Neutrophil (primary cell): ENCODE measurements around the gene SMAD3.

Experiments
- H3K27ac ChIP-seq: fragments of 200-600 bp; sonication (generic); 2 replicates; pipeline ENCODE4 v1.5.1; 2016; ENCODE audit warnings: mild to moderate bottlenecking, moderate library complexity
- H3K27me3 ChIP-seq: fragments of 200-600 bp; sonication (generic); 2 replicates; pipeline ENCODE4 v1.6.0; 2016; ENCODE audit warnings: mild to moderate bottlenecking
- H3K36me3 ChIP-seq: fragments of 200-600 bp; sonication (generic); 2 replicates; pipeline ENCODE4 v1.5.1; 2017
- H3K4me1 ChIP-seq, 2 experiments: fragments of 200-600 bp in 1 of 2; sonication (generic) in 1 of 2; 1 replicate in 1 of 2; 2 replicates in 1 of 2; pipeline versions ENCODE4 v1.5.1 to v1.6.1; 2013 to 2016; ENCODE audit warnings: low read depth in 1 of 2, low read length in 1 of 2, mild to moderate bottlenecking in 1 of 2, moderate library complexity in 1 of 2; ENCODE audit not compliant: control insufficient read depth in 1 of 2, insufficient read depth in 1 of 2
- H3K4me3 ChIP-seq, 2 experiments: fragments of 200-600 bp in 1 of 2; sonication (generic) in 1 of 2; 1 replicate in 1 of 2; 2 replicates in 1 of 2; pipeline ENCODE4 v1.5.1; 2013 to 2016; ENCODE audit warnings: low read depth in 1 of 2, low read length in 1 of 2, mild to moderate bottlenecking in 1 of 2, moderate library complexity in 1 of 2
- H3K9me3 ChIP-seq: fragments of 200-600 bp; sonication (generic); 2 replicates; pipeline ENCODE4 v1.5.1; 2016
- CTCF ChIP-seq: fragments of 200-600 bp; sonication (generic); IDR thresholded peaks from 2 replicates; pipeline ENCODE4 v1.5.1; 2016; ENCODE audit warnings: antibody characterized with exemption

The SMAD3 gene

DNA sequence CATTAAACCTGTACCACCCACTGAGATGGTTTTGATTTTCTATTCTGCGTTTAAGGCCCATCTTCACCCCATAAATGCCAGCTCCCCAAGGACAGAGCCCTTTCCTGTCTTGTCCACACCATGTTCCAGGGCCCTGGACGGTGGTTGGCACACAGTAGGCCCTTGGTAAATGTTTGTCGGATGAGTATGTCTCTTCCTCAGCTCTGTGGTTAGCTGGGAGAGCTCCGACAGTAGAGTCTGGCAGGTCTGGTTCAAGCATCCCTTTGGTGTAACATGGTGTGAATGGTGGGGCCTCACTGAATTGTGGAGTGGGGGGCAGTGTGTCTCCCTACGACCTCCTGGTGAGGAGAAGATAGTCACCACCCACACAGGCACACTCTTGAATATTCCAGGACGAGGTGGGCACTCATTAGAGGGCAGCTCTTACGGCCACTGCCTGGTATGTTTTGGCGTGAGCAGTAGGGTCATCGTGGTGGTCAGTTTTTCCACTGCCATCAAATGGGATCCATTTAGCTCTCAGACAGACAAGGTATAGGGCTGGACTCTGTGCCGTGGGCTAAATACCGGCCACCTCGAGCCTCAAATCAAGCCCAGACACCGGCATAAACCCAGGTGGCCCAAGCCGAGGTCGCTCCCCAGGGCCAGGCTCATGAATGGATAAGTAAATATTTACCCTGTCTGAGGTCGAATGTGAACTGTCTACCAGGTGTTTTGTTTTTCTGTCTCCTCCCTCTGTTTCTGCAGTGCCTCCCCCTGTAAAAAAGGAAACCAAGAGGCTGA, 61.3 kb downstream of the SMAD3 start:
- H3K4me3 ChIP-seq = no peak overlapping the region
- H3K9me3 ChIP-seq = no peaks in the 10 kb centered on the region
- H3K36me3 ChIP-seq = no peaks in the 10 kb centered on the region
- no peaks in the 10 kb centered on the region for H3K27me3 ChIP-seq
- TF ChIP-seq CTCF = no peak
- H3K27ac ChIP-seq = no peak overlapping the region
- no peaks in the 10 kb centered on the region for H3K4me1 ChIP-seq

- H3K4me1 ChIP-seq = no peaks in the 10 kb centered on the region
- no peak overlapping the region for H3K27ac ChIP-seq
- TF ChIP-seq CTCF = no peak
Observed at GRCh38 chr15:67127331-67127664, 61.9 kb downstream of the SMAD3 start.

DNA sequence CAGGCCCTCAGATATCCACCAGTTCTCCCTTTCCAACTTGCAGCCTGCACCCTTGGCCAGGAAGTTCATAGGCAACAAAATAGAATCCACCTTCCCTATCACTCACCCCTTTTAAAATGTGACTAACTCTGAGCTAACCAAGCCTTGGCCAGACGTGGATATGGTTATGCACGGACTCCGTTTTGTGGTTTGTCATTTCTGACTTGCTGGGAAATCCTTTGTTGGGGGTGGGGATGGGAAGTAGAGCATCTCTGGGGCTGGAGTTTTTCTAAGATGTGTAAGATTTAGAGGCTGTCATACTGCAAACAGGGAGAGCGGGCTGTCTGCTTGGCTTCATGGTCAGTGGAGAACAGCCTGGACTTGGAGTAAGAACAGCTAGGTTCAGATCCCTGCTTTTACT, 62.6 kb downstream of the SMAD3 start:
- Histone ChIP-seq H3K27ac (no peak overlapping the region), H3K36me3 (no peaks in the 10 kb centered on the region), H3K4me3 (no peak overlapping the region), H3K27me3 (no peaks in the 10 kb centered on the region), H3K4me1 (no peaks in the 10 kb centered on the region), H3K9me3 (no peaks in the 10 kb centered on the region)
- no peak for TF ChIP-seq CTCF

More at GRCh38 chr15:67127331-67127664, 61.9 kb downstream of the SMAD3 start:
- Histone ChIP-seq H3K27me3 (no peaks in the 10 kb centered on the region), H3K36me3 (no peaks in the 10 kb centered on the region), H3K4me3 (no peak overlapping the region), H3K9me3 (no peaks in the 10 kb centered on the region)

- TF ChIP-seq CTCF = no peak
- Histone ChIP-seq H3K4me1 (peaks cover 13 to 14% of the 10 kb centered on the region in 2 experiments), H3K4me3 (no peak overlapping the region), H3K27me3 (no peaks in the 10 kb centered on the region), H3K9me3 (no peaks in the 10 kb centered on the region), H3K27ac (no peak overlapping the region), H3K36me3 (no peaks in the 10 kb centered on the region)
Observed at GRCh38 chr15:67130166-67130565, 64.8 kb downstream of the SMAD3 start.

GRCh38 chr15:67130673-67131601, 65.5 kb downstream of the SMAD3 start:
- Histone ChIP-seq H3K4me1 (peaks cover 13 to 14% of the 10 kb centered on the region in 2 experiments), H3K4me3 (no peak overlapping the region), H3K27ac (no peak overlapping the region), H3K27me3 (no peaks in the 10 kb centered on the region), H3K36me3 (no peaks in the 10 kb centered on the region), H3K9me3 (no peaks in the 10 kb centered on the region)
- TF ChIP-seq CTCF = no peak
